SK-N-MC (cell line): ENCODE results near the gene LOXHD1.

Experiments
- EZH2 ChIP-seq: fragments of 200-600 bp; sonication (generic); IDR thresholded peaks from one replicate; pipeline ENCODE4 v1.6.1; 2017; ENCODE audit warnings: antibody characterized with exemption
- POLR2AphosphoS5 ChIP-seq: IDR thresholded peaks from 2 replicates; pipeline ENCODE4 v1.6.1; 2012; ENCODE audit warnings: mild to moderate bottlenecking, low read depth, low read length, borderline replicate concordance

DNA sequence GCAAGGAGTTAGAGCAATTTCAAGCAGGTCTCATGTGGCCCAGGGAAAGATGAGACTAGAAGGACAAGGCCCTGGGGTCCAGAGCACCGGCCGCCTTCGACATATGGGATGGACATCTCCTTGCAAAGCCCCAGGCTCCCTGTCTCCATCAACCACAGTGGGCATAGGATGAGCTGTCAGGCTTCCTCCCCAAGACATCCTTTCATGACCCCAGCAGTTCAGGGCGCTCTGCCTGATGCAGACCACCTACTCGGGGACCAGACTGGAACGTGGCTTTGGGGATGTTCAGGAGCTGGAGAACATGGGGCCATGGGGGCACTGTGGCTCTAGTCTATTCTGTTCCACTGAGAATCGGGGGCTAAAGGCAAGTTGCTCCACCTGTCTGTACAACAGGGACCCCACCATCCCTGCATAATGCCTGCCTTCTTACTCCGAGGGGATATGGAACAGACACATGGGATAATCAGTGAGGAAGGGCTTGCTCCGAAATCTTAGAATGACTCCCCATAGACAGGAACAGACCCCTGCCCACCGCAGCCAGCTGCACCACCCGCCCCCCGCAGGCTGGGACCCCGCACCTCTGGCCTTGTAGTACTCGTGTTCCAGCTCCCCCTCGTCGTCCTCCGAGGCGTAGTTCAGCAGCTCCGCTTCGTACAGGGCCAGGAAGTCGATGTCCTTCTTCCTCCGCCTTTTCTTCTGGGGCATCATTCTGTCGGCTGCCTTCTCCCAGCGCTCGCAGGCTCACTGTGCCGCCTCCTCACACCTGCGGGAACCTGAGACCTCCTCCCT is 500 bp downstream of the LOXHD1 start:
- TF ChIP-seq POLR2AphosphoS5: no peak
- TF ChIP-seq EZH2: no peak
